ENCODE measurements around the gene IL10RA.
"Not testable (repeated sequence)": the region's sequence is repeated elsewhere in the genome, so short reads cannot be mapped to it uniquely, and the experiment has no call there.

IL10RA gene

DNA sequence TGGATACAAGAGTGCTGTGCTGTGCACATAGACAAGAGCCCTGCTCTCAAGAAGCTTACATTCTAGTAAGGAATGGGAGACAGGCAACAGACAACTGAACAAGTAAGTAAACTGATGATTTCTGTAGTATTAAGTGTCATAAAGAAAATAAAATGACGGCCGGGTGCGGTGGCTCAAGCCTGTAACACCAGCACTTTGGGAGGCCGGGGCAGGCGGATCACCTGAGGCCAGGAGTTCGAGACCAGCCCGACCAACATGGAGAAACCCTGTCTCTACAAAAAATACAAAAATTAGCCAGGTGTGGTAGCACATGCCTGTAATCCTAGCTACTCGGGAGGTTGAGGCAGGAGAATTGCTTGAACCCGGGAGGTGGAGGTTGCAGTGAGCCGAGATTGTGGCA, 38.4 kb upstream of the IL10RA start:
- not testable (repeated sequence) for H3K4me3 ChIP-seq (ENCODE audit: extremely low read depth, insufficient read depth, low read length, poor library complexity, severe bottlenecking); H3K9me3 ChIP-seq (ENCODE audit: control insufficient read depth, low read length); H3K4me1 ChIP-seq (ENCODE audit: control insufficient read depth, insufficient read depth, low read length, poor library complexity, severe bottlenecking); H3K36me3 ChIP-seq (ENCODE audit: control insufficient read depth, insufficient read depth, low read length); H3K27ac ChIP-seq (ENCODE audit: low read depth, low read length, severe bottlenecking)
- WGBS, 2 experiments (ENCODE audit: insufficient coverage in 2 of 2), result 87 to 88% methylated on average over 5 to 7 of the region's 10 CpGs

DNA sequence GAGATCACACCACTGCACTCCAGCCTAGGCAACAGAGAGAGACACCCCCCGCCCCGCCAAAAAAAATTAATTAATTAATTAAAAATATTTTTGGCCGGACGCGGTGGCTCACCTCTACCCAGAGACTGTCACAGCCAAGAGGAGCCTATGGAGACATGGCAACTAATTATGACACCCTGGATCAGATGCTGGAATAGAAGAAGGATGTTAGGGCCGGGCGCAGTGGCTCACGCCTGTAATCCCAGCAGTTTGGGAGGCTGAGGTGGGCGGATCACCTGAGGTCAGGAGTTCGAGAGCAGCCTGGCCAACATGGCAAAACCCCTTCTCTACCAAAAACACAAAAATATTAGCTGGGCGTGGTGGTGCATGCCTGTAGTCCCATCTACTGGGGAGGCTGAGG, 37.7 kb upstream of the IL10RA start:
- not testable (repeated sequence) for H3K4me1 ChIP-seq (ENCODE audit: control insufficient read depth, insufficient read depth, low read length, poor library complexity, severe bottlenecking); H3K4me3 ChIP-seq (ENCODE audit: extremely low read depth, insufficient read depth, low read length, poor library complexity, severe bottlenecking); H3K9me3 ChIP-seq (ENCODE audit: control insufficient read depth, low read length); H3K36me3 ChIP-seq (ENCODE audit: control insufficient read depth, insufficient read depth, low read length); H3K27ac ChIP-seq (ENCODE audit: low read depth, low read length, severe bottlenecking)
- WGBS, 2 experiments (ENCODE audit: insufficient coverage in 2 of 2), result 94% methylated on average over 3 of the region's 11 CpGs; no CpG with 5 or more reads in 1 of the 2 experiments

DNA sequence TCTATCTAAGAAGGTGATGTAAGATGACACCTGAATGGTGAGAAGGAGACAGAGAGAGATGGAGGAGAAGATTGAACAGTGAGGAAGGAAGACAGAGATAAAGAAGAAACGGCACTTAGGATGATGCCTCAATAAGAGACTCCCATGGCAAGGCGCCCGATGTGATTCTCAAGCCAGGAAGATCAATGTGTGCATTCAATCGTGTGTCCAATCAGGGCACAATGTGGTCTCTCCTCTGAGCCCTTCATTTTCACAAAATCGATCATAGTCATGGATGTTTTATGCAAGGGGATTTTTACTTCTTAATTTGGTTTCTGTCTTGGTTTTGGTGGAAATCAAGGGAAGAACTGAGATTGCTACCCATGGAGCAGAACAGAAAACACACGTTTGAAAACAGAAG, 37.1 kb upstream of the IL10RA start:
- H3K4me1 ChIP-seq (ENCODE audit: control insufficient read depth, insufficient read depth, low read length, poor library complexity, severe bottlenecking), result peaks cover 3% of the 10 kb centered on the region
- no peaks in the 10 kb centered on the region for H3K9me3 ChIP-seq (ENCODE audit: control insufficient read depth, low read length)
- no peak overlapping the region for H3K27ac ChIP-seq (ENCODE audit: low read depth, low read length, severe bottlenecking)
- H3K4me3 ChIP-seq (ENCODE audit: extremely low read depth, insufficient read depth, low read length, poor library complexity, severe bottlenecking), result no peak overlapping the region
- no peaks in the 10 kb centered on the region for H3K36me3 ChIP-seq (ENCODE audit: control insufficient read depth, insufficient read depth, low read length)
- WGBS, 2 experiments (ENCODE audit: insufficient coverage in 2 of 2), result 83 to 84% methylated on average over 4 to 5 of the region's 6 CpGs

DNA sequence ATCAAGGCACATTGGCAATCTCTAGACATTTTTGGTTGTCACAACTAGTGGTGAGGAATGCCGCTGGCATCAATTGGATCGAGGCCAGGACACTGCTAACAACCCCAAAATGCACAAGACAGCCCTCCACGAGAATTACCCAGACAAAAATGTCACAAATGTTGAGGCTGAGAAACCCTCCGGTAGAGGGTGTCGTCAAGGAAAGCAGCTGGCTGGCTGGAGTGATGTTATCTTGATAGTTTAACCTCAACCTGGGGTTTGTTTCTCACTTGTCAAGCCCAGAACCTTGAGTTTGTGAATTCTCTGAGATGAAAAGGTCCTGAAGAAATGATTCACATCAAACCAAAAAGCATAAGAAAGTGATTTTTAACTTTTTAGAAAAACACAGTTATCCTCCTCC, 35.9 kb upstream of the IL10RA start:
- 27 to 73% methylated on average over 2 to 4 of the region's 5 CpGs for WGBS, 2 experiments (ENCODE audit: insufficient coverage in 2 of 2)
- peaks cover 3% of the 10 kb centered on the region for H3K4me1 ChIP-seq (ENCODE audit: control insufficient read depth, insufficient read depth, low read length, poor library complexity, severe bottlenecking)
- H3K27ac ChIP-seq (ENCODE audit: low read depth, low read length, severe bottlenecking), result no peak overlapping the region
- no peaks in the 10 kb centered on the region for H3K9me3 ChIP-seq (ENCODE audit: control insufficient read depth, low read length)
- no peaks in the 10 kb centered on the region for H3K36me3 ChIP-seq (ENCODE audit: control insufficient read depth, insufficient read depth, low read length)
- H3K4me3 ChIP-seq (ENCODE audit: extremely low read depth, insufficient read depth, low read length, poor library complexity, severe bottlenecking), result no peak overlapping the region

DNA sequence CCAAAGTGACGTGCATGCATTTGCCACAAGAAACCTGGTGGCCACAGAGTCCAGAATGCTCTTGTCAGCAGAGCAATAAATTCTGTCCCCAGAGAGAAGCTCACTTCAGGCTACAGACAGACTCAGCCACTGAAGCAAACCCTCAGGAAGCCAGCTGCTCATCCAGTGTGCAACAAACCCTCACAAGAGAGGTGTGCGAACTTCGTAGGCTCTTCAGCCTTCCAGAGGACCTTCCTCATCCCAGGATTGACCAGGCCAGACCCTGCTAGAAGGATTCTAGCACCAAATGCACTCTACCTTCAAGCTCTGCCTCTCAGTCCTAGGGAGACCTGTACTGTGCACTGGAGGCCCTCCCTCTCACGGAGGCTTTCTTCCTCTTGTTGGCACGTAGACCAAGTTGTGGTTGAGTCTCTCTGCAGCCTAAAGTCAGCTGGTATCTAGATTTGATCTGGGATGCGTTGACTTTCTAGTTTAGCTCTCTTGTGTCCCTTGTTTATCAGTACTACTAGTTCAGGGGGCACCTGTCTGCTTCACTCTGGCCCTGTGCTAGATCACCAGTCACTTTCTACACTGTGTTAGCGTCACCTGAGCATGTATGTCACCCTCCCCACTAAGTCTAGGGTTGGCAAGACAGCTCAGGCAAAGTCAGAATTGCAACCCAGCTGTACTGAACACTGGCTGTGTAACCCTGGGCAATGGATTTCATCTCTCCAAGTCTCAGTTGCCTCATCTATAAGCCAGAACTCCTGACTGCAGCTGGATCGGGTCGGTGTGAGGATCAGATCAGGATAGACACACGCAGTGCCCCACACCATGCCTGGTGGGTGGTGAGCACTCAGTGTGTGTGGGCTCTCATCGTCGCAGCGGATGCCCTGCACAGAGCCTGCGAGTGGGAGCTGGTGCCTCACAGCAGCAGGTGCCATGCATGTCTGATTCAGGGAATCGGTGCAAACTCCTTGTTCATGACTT, 34.9 kb upstream of the IL10RA start:
- WGBS, 2 experiments (ENCODE audit: insufficient coverage in 2 of 2), result 94 to 95% methylated on average over 15 of the region's 15 CpGs
- peaks cover 3% of the 10 kb centered on the region for H3K4me1 ChIP-seq (ENCODE audit: control insufficient read depth, insufficient read depth, low read length, poor library complexity, severe bottlenecking)
- no peak overlapping the region for H3K4me3 ChIP-seq (ENCODE audit: extremely low read depth, insufficient read depth, low read length, poor library complexity, severe bottlenecking)
- H3K9me3 ChIP-seq (ENCODE audit: control insufficient read depth, low read length), result no peaks in the 10 kb centered on the region
- H3K27ac ChIP-seq (ENCODE audit: low read depth, low read length, severe bottlenecking), result no peak overlapping the region
- no peaks in the 10 kb centered on the region for H3K36me3 ChIP-seq (ENCODE audit: control insufficient read depth, insufficient read depth, low read length)

DNA sequence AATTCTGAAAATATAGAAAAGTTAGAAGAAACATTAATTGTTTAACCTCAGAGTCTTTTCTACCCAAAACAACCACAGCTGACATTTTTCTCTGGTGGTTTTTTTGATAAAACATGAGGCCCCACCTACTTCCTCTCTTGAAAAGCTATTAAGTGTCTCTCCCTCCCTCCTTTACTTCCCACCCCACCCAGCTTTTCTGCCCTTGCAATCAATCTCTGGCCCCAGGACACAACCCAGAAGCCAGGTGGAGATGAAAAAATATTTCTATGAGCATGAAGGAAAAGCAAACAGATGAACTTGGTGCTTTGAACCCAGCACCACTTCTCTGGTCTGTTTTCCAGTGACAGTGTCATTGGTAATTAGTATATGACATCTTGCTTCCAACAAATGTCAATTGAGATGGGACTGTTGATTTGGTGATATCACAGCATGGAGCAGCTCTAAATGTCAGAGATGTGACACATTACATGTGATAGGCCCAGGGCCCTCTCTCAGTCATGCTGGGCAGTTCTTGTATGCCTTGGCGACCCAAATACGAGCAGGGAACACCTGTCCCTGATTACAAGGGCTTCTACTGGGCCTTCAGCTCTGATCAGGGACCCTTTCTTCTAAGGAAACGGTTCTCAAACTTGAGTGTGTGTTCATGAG, 33.0 kb upstream of the IL10RA start:
- H3K4me1 ChIP-seq (ENCODE audit: control insufficient read depth, insufficient read depth, low read length, poor library complexity, severe bottlenecking), result no peaks in the 10 kb centered on the region
- no peak overlapping the region for H3K27ac ChIP-seq (ENCODE audit: low read depth, low read length, severe bottlenecking)
- H3K4me3 ChIP-seq (ENCODE audit: extremely low read depth, insufficient read depth, low read length, poor library complexity, severe bottlenecking), result no peak overlapping the region
- peaks cover 5% of the 10 kb centered on the region for H3K9me3 ChIP-seq (ENCODE audit: control insufficient read depth, low read length)
- H3K36me3 ChIP-seq (ENCODE audit: control insufficient read depth, insufficient read depth, low read length), result no peaks in the 10 kb centered on the region
- WGBS, 2 experiments (ENCODE audit: insufficient coverage in 2 of 2), result 87 to 94% methylated on average over 3 of the region's 3 CpGs

DNA sequence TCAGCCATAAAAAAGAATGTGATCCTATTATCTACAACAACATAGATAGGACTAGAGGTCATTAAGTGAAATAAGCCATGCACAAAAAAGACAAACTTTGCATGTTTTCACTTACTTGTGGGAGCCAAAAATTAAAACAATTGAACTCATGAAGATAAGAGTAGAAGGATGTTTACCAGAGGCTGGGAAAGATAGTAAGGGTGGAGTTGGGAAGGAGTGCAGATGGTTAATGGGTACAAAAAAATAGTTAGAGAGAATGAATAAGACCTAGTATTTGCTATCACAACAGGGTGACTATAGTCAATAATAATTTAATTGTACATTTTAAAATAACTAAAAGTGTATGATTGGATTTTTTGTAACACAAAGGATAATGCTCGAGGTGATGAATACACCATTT, 27.2 kb upstream of the IL10RA start:
- WGBS, 2 experiments (ENCODE audit: insufficient coverage in 2 of 2), result no CpG with 5 or more reads among the region's 1 CpG
- Histone ChIP-seq H3K9me3 (ENCODE audit: control insufficient read depth, low read length) (peaks cover 5% of the 10 kb centered on the region), H3K4me1 (ENCODE audit: control insufficient read depth, insufficient read depth, low read length, poor library complexity, severe bottlenecking) (no peaks in the 10 kb centered on the region), H3K36me3 (ENCODE audit: control insufficient read depth, insufficient read depth, low read length) (no peaks in the 10 kb centered on the region), H3K27ac (ENCODE audit: low read depth, low read length, severe bottlenecking) (no peak overlapping the region), H3K4me3 (ENCODE audit: extremely low read depth, insufficient read depth, low read length, poor library complexity, severe bottlenecking) (no peak overlapping the region)

DNA sequence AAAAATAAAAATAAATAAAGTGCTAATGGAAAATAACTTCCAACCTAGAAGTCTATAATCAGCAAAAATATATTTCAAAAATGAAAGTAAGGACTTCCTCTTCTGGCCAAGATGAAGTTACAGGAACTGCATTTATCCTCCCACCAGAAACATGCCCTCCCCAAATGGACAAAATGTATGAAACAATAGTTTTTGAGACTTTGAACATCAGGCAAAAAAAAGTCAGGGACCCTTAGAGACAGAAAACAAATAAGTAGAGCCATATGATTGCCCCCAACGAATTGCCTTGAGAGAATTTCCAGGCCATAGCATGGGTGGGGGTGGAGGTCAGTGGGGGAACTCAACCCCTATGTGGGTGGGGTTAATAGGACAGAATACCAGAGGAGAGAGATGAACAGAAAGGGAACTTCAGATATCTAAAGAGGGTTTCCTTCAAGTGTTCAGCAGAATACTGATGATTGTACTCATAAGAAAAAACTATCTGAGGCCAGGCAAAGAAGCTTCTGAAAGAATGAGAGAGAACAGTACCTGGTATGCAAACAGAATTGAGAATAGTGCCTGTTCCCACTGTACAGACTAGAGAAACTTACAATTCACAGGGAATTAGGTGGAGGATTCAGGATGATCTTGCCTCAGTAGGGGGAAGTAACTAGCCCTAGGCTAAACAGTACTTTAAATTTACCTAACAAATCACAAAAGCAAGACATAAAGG, 26.6 kb upstream of the IL10RA start:
- Histone ChIP-seq H3K36me3 (ENCODE audit: control insufficient read depth, insufficient read depth, low read length) (no peaks in the 10 kb centered on the region), H3K27ac (ENCODE audit: low read depth, low read length, severe bottlenecking) (no peak overlapping the region), H3K4me1 (ENCODE audit: control insufficient read depth, insufficient read depth, low read length, poor library complexity, severe bottlenecking) (no peaks in the 10 kb centered on the region), H3K4me3 (ENCODE audit: extremely low read depth, insufficient read depth, low read length, poor library complexity, severe bottlenecking) (no peak overlapping the region), H3K9me3 (ENCODE audit: control insufficient read depth, low read length) (peaks cover 5% of the 10 kb centered on the region)
- WGBS, 2 experiments (ENCODE audit: insufficient coverage in 2 of 2), result 88% methylated on average over 1 of the region's 1 CpG; no CpG with 5 or more reads in 1 of the 2 experiments

DNA sequence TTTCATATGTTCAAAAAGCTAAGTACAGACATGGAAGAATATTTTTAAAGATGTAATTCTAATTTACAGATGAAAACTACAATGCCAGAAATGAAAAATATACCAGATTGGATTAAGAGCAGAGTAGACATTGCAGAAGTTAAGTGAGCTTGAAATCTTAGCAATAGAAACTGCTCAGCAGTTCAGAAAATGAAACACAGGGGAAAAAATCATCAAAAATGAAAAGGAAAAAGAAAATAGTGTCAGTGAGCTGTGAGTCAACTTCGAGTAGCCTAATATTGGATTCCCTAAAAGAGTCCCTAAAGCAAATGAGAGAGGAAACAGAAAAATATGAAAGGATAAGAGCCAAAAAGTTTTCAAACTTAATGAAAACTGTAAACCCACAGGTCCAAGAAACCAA, 25.8 kb upstream of the IL10RA start:
- no CpG with 5 or more reads among the region's 1 CpG for WGBS, 2 experiments (ENCODE audit: insufficient coverage in 2 of 2)
- Histone ChIP-seq H3K4me1 (ENCODE audit: control insufficient read depth, insufficient read depth, low read length, poor library complexity, severe bottlenecking) (no peaks in the 10 kb centered on the region), H3K9me3 (ENCODE audit: control insufficient read depth, low read length) (peaks cover 5% of the 10 kb centered on the region), H3K36me3 (ENCODE audit: control insufficient read depth, insufficient read depth, low read length) (no peaks in the 10 kb centered on the region), H3K27ac (ENCODE audit: low read depth, low read length, severe bottlenecking) (no peak overlapping the region), H3K4me3 (ENCODE audit: extremely low read depth, insufficient read depth, low read length, poor library complexity, severe bottlenecking) (no peak overlapping the region)

DNA sequence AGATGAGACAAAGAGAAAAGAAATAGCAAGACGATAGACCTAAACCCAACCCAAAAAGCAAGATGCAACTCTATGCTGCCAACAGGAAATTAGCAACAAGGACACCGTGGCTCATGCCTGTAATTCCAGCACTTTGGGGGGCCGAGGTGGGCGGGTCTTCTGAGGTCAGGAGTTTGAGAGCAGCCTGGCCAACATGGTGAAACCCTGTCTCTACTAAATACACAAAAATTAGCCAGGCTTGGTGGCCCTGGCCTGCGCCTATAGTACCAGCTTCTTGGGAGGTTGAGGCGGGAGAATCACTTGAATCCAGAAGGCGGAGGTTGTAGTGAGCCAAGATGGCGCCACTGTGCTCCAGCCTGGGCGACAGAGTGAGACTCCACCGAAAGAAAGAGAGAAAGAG, 24.3 kb upstream of the IL10RA start:
- no peaks in the 10 kb centered on the region for H3K4me1 ChIP-seq (ENCODE audit: control insufficient read depth, insufficient read depth, low read length, poor library complexity, severe bottlenecking)
- WGBS, 2 experiments (ENCODE audit: insufficient coverage in 2 of 2), result 75 to 82% methylated on average over 5 to 10 of the region's 10 CpGs
- no peak overlapping the region for H3K27ac ChIP-seq (ENCODE audit: low read depth, low read length, severe bottlenecking)
- H3K36me3 ChIP-seq (ENCODE audit: control insufficient read depth, insufficient read depth, low read length), result no peaks in the 10 kb centered on the region
- peaks cover 5% of the 10 kb centered on the region for H3K9me3 ChIP-seq (ENCODE audit: control insufficient read depth, low read length)
- no peak overlapping the region for H3K4me3 ChIP-seq (ENCODE audit: extremely low read depth, insufficient read depth, low read length, poor library complexity, severe bottlenecking)

All from mesodermal cell (in vitro differentiated cells).